ENCODE measurements around the gene CASP1. TPM values are rescaled to one million over a fixed set of nuclear protein-coding genes. Genes with fewer than 3 reads are reported as not detected.
"Not testable (repeated sequence)": the region's sequence is repeated elsewhere in the genome, so short reads cannot be mapped to it uniquely, and the experiment has no call there.

The CASP1 gene
- total and polyA plus RNA-seq, 12 donors, result 4.3 to 35.5 (median 8.2) TPM

- no peaks in the 10 kb centered on the region for H3K36me3 ChIP-seq
These were observed 39.2 kb upstream of the CASP1 start for GRCh38 chr11:105074166-105074530.

GRCh38 chr11:105073456-105074165 is 38.7 kb upstream of the CASP1 start:
- TF ChIP-seq, protein P1, sequence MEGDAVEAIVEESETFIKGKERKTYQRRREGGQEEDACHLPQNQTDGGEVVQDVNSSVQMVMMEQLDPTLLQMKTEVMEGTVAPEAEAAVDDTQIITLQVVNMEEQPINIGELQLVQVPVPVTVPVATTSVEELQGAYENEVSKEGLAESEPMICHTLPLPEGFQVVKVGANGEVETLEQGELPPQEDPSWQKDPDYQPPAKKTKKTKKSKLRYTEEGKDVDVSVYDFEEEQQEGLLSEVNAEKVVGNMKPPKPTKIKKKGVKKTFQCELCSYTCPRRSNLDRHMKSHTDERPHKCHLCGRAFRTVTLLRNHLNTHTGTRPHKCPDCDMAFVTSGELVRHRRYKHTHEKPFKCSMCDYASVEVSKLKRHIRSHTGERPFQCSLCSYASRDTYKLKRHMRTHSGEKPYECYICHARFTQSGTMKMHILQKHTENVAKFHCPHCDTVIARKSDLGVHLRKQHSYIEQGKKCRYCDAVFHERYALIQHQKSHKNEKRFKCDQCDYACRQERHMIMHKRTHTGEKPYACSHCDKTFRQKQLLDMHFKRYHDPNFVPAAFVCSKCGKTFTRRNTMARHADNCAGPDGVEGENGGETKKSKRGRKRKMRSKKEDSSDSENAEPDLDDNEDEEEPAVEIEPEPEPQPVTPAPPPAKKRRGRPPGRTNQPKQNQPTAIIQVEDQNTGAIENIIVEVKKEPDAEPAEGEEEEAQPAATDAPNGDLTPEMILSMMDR (IDR thresholded peaks at IDR 0.05), result no peak
- no peaks in the 10 kb centered on the region for H3K36me3 ChIP-seq
- 92% methylated on average over 1 of the region's 1 CpG for WGBS, 2 donors
- DNase-seq, result no peak
- no peaks in the 10 kb centered on the region for H3K27me3 ChIP-seq
- H3K27ac ChIP-seq, result no peak overlapping the region
- no peaks in the 10 kb centered on the region for H3K9me3 ChIP-seq
- no peak overlapping the region for H3K4me3 ChIP-seq
- peaks cover 0 to 11% (median 0%) of the 10 kb centered on the region in 9 donors for H3K4me1 ChIP-seq
- intact Hi-C loops (cut with DNase I), result no loop called here
- no peak for ATAC-seq

More at GRCh38 chr11:105074166-105074530, 39.2 kb upstream of the CASP1 start:
- no peak for ATAC-seq
- DNase-seq, result no peak
- Histone ChIP-seq H3K27ac (no peak overlapping the region), H3K4me3 (no peak overlapping the region), H3K27me3 (no peaks in the 10 kb centered on the region), H3K9me3 (no peaks in the 10 kb centered on the region), H3K4me1 (peaks cover 0 to 11% (median 0%) of the 10 kb centered on the region in 9 donors)
- TF ChIP-seq, protein P1 (IDR thresholded peaks at IDR 0.05), result no peak
- WGBS, 2 donors, result 85 to 90% methylated on average over 2 of the region's 2 CpGs
- intact Hi-C loops (cut with DNase I), result no loop called here

DNA sequence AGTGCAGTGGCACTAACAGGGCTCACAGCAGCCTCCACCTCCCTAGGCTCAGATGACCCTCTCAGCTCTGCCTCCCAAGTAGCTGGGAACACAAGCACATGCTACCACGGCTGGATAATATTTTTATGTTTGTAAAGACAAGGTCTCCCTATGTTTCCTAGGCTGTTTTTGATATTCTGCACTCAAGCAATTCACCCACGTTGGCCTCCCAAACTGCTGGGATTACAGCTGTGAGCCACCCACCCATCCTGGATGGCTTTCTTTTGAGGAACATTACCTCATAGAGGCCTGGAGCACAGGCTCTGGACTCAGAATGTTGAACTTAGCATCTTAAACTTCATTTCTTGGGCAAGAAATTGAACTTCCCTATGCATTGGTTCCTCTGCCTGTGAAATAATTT is 37.1 kb upstream of the CASP1 start:
- H3K36me3 ChIP-seq; ATAC-seq; intact Hi-C loops (cut with DNase I); H3K4me3 ChIP-seq; H3K27ac ChIP-seq; H3K9me3 ChIP-seq; H3K27me3 ChIP-seq; DNase-seq: not testable (repeated sequence)
- H3K4me1 ChIP-seq, result peaks cover 0 to 11% (median 0%) of the 10 kb centered on the region in 9 donors
- 56 to 65% methylated on average over 1 of the region's 2 CpGs for WGBS, 2 donors

DNA sequence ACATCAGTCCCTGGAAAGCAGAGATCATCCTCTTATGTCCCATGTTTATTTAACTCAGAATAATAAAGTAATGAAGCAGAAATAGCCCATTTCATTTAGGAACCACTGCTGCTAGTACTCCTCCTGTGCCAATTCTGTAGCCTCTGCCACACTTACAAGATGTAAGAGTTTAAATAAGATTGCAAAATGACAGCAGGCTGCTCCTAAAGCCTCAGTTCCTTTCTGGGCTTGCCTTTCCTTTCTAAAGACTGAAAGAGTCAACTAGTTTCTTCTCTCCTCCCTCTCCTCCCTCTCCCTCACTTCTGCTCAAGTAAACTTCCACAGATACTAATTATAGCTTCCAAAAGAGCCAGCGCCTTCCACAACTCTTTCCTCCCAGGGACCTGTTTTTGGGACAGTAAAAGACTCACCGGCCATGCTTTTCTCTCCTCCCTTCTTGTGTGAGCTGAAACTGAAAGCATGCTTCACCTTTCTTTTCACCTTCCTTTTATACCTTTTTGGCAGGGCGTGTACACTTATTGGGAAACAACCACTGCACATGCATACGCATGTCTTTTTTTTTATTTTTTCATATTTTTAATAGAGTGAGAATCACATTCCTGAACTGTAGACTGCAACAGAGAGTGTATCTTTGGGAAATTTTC is 36.3 kb upstream of the CASP1 start:
- no peak for DNase-seq
- Histone ChIP-seq H3K27ac (peak overlapping the region in 1 of 10 donors; percentile 44), H3K4me3 (peak overlapping the region in 1 of 10 donors; percentile 9), H3K4me1 (peaks cover 0 to 11% (median 0%) of the 10 kb centered on the region in 9 donors), H3K9me3 (no peaks in the 10 kb centered on the region), H3K36me3 (no peaks in the 10 kb centered on the region), H3K27me3 (no peaks in the 10 kb centered on the region)
- TF ChIP-seq, protein P1 (IDR thresholded peaks at IDR 0.05), result no peak
- intact Hi-C loops (cut with DNase I), result no loop called here
- WGBS, 2 donors, result 73 to 76% methylated on average over 4 of the region's 4 CpGs
- ATAC-seq, result no peak

- ATAC-seq (no peak), DNase-seq (no peak)
- no peaks in the 10 kb centered on the region for H3K27me3 ChIP-seq
- no peaks in the 10 kb centered on the region for H3K36me3 ChIP-seq
- peaks cover 0 to 11% (median 0%) of the 10 kb centered on the region in 9 donors for H3K4me1 ChIP-seq
- WGBS, 2 donors, result 88 to 91% methylated on average over 4 of the region's 4 CpGs
- H3K27ac ChIP-seq, result peak overlapping the region in 1 of 10 donors; percentile 44
- H3K4me3 ChIP-seq, result peak overlapping the region in 1 of 10 donors; percentile 9
- no peaks in the 10 kb centered on the region for H3K9me3 ChIP-seq
- intact Hi-C loops (cut with DNase I), result no loop called here
- TF ChIP-seq, protein P1 (IDR thresholded peaks at IDR 0.05), result no peak
These were observed 35.4 kb upstream of the CASP1 start for GRCh38 chr11:105070306-105070705.

GRCh38 chr11:105069749-105070148 is 34.8 kb upstream of the CASP1 start:
- H3K4me3 ChIP-seq; DNase-seq; ATAC-seq; H3K27me3 ChIP-seq; H3K36me3 ChIP-seq; H3K9me3 ChIP-seq; intact Hi-C loops (cut with DNase I); H3K27ac ChIP-seq: not testable (repeated sequence)
- H3K4me1 ChIP-seq, result peaks cover 0 to 11% (median 0%) of the 10 kb centered on the region in 9 donors
- WGBS, 2 donors, result 64 to 92% methylated on average over 1 to 2 of the region's 2 CpGs

GRCh38 chr11:105063245-105063941 is 28.4 kb upstream of the CASP1 start:
- ATAC-seq; intact Hi-C loops (cut with DNase I): not testable (repeated sequence)
- 63 to 68% methylated on average over 9 of the region's 9 CpGs for WGBS, 2 donors

More at GRCh38 chr11:105063245-105063941, 28.4 kb upstream of the CASP1 start:
- DNase-seq, H3K9me3 ChIP-seq, H3K4me1 ChIP-seq, H3K27me3 ChIP-seq, H3K27ac ChIP-seq, H3K36me3 ChIP-seq, H3K4me3 ChIP-seq: not testable (repeated sequence)

Measured in heart right ventricle (tissue), 16 donors.